Activated CD4-positive, alpha-beta T cell treated with anti-CD3 and anti-CD28 coated beads, Interleukin-10, Interleukin-2, amounts not matched to agents 100 ng/mL and 50 ng/mL, durations not matched to agents 16 hours and 8 hours (primary cell): Measurements from ENCODE around the gene SMARCD2.
"Not testable (repeated sequence)": the region's sequence is repeated elsewhere in the genome, so short reads cannot be mapped to it uniquely, and the experiment has no call there.

ENCODE experiments used
- DNase-seq: peaks from one replicate; pipeline ENCODE4 v3.0.0-alpha.2; 2020

SMARCD2 gene

DNA sequence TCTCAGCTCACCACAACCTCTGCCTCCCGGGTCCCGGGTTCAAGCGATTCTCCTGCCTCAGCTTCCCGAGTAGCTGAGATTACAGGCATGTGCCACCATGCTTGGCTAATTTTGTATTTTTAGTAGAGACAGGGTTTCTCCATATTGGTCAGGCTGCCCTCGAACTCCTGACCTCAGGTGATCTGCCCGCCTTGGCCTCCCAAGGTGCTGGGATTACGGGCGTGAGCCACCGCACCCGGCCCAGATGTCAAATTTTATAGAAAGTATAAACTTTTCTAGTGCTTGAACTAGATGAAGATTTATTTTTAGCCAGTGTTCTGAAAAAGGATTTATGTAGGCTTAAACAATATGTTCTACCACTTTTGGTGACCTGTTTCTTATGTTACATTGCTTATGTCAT lies 46.1 kb downstream of the SMARCD2 start:
- DNase-seq = not testable (repeated sequence)

- no peak for DNase-seq
Observed at GRCh38 chr17:63792055-63792729, 50.3 kb downstream of the SMARCD2 start.

DNA sequence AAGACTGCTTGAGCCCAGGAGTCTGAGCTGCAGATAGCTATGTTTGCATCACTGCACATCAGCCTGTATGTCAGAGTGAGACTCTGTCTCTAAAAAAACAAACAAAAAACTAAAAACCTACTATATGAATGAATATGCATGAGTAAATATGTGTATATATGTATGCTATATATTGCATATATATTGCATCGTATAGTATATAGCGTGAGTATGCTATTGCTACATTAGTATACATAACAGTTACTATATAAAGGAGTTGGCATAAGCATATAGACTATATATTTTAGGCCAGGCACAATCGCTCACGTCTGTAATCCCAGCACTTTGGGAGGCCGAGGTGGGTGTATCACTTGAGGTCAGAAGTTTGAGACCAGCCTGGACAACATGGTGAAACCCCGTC lies 52.4 kb downstream of the SMARCD2 start:
- DNase-seq = no peak

DNA sequence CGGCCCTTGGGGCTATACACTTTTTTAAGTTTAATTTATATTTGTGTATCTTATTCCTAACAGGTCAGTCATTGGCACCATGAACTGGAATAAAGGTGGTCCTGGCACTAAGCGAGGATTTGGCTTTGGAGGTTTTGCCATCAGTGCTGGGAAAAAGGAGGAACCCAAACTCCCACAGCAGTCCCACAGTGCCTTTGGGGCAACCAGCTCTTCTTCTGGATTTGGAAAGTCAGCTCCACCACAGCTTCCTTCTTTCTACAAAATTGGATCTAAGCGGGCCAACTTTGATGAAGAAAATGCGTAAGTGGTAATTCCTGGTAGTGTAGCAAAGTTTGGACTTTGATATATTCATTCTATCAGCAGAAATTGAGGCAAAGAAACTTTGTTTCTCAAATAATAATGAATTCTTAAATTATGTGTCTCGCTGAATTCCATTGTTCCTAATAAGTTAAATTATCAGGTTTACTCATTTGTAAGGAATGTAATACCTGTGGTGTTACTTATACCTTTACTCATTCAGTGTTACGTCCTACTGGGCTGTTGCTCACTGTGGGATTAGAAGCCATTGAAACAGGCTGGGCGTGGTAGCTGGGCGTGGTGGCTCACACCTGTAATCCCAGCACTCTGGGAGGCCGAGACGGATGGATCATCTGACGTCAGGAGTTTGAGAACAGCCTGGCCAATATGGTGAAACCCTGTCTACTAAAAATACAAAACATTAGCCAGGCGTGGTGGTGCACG lies 55.3 kb downstream of the SMARCD2 start:
- no peak for DNase-seq

DNA sequence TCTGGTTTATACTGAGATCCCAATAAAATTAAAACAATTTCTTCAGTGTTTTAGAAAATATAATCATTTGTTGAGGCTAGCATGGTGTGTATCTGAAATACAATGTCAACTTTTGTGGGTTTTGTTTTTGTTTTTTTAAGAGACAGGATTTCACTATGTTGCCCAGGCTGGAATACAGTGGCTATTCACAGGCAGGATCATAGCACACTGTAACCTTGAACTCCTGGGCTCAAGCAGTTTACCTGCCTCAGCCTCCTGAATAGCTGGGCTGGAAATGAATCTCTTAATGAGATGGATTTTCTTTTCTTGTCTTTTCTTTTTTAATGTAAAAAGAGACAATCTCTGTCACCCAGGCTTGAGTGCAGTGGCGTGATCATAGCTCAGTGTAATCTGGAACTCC lies 56.4 kb downstream of the SMARCD2 start:
- no peak for DNase-seq

DNA sequence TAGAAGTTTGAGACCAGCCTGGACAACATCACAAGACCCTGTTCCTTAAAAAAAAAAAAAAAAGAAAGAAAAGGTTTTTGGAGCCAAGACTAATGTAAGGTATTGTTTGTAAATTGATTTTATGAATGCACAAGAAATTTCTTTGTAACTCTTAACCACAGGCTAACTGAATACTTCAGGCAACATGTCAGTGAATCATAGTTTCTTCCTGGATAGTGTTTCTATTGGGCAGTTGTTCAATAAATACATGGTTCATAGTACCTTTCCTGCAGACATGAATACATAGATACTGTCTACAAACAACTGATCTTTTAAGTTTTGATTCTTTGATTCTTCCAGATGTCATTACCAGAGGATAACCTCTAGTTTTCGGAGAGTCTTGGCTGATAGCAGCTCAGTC lies 56.9 kb downstream of the SMARCD2 start:
- no peak for DNase-seq

- DNase-seq = peak; percentile 30
Observed at GRCh38 chr17:63783522-63783921, 59.0 kb downstream of the SMARCD2 start.
